H1 (cell line): Measurements from ENCODE around the gene IL19. TPM values are rescaled to one million over a fixed set of nuclear protein-coding genes. Genes with fewer than 3 reads are reported as not detected.

ENCODE experiments used
- NANOG ChIP-seq: IDR thresholded peaks from 2 replicates; pipeline ENCODE4 v1.6.1; 2011; ENCODE audit warnings: low read length, low read depth, mild to moderate bottlenecking, inconsistent platforms; ENCODE audit not compliant: insufficient read depth, poor library complexity, severe bottlenecking
- SRF ChIP-seq: IDR thresholded peaks from 2 replicates; pipeline ENCODE4 v1.6.1; 2011; ENCODE audit warnings: mild to moderate bottlenecking, low read depth, low read length, moderate library complexity
- polyA plus RNA-seq, 7 experiments: library from polyadenylated mRNA; depleted of rRNA in 3 of 7; stranded (reverse) in 5 of 7; unstranded in 2 of 7; fragments of >200 nt in 5 of 7; fragments of 200-250 nt in 2 of 7; gene quantifications; 1 replicate in 5 of 7; 2 replicates in 1 of 7; 4 replicates in 1 of 7; pipeline versions ENCODE4 v1.2.1 to v1.2.3, GENCODE V29; 2011 to 2013; ENCODE audit warnings: missing spikeins in 2 of 7, mixed read lengths in 2 of 7
- total RNA-seq: library from RNA; stranded (reverse); fragmentation: NEBNext Ultra II Directional; extraction: Animal tissue kit (Norgen Biotek cat#: 25700); gene quantifications from 2 replicates; pipeline ENCODE4 v1.2.1, GENCODE V29; 2021
- TF ChIP-seq, protein P1 (sequence below): fragments of 300-600 bp; sonication (generic); IDR thresholded peaks from 2 replicates; pipeline ENCODE4 v1.7.1; 2012; ENCODE audit warnings: low read length, moderate library complexity, mild to moderate bottlenecking, inconsistent platforms; ENCODE audit not compliant: insufficient replicate concordance

IL19 gene
- total and polyA plus RNA-seq, 2 of the 8 experiments (the other 6 are each of a cell fraction or from before 2014, with no cell fraction given), result not detected

DNA sequence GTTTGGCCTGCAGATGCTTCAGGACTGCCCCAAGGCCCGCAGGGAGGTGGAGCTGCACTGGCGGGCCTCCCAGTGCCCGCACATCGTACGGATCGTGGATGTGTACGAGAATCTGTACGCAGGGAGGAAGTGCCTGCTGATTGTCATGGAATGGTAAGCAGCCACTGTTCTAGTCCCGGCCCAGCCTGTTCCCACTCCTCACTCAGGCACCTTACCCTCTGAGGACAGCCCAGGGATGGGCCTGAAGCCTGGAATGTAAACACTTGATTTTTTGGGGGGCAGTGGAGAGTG, 41.9 kb upstream of the IL19 start (continued):
- TF ChIP-seq, protein P1, sequence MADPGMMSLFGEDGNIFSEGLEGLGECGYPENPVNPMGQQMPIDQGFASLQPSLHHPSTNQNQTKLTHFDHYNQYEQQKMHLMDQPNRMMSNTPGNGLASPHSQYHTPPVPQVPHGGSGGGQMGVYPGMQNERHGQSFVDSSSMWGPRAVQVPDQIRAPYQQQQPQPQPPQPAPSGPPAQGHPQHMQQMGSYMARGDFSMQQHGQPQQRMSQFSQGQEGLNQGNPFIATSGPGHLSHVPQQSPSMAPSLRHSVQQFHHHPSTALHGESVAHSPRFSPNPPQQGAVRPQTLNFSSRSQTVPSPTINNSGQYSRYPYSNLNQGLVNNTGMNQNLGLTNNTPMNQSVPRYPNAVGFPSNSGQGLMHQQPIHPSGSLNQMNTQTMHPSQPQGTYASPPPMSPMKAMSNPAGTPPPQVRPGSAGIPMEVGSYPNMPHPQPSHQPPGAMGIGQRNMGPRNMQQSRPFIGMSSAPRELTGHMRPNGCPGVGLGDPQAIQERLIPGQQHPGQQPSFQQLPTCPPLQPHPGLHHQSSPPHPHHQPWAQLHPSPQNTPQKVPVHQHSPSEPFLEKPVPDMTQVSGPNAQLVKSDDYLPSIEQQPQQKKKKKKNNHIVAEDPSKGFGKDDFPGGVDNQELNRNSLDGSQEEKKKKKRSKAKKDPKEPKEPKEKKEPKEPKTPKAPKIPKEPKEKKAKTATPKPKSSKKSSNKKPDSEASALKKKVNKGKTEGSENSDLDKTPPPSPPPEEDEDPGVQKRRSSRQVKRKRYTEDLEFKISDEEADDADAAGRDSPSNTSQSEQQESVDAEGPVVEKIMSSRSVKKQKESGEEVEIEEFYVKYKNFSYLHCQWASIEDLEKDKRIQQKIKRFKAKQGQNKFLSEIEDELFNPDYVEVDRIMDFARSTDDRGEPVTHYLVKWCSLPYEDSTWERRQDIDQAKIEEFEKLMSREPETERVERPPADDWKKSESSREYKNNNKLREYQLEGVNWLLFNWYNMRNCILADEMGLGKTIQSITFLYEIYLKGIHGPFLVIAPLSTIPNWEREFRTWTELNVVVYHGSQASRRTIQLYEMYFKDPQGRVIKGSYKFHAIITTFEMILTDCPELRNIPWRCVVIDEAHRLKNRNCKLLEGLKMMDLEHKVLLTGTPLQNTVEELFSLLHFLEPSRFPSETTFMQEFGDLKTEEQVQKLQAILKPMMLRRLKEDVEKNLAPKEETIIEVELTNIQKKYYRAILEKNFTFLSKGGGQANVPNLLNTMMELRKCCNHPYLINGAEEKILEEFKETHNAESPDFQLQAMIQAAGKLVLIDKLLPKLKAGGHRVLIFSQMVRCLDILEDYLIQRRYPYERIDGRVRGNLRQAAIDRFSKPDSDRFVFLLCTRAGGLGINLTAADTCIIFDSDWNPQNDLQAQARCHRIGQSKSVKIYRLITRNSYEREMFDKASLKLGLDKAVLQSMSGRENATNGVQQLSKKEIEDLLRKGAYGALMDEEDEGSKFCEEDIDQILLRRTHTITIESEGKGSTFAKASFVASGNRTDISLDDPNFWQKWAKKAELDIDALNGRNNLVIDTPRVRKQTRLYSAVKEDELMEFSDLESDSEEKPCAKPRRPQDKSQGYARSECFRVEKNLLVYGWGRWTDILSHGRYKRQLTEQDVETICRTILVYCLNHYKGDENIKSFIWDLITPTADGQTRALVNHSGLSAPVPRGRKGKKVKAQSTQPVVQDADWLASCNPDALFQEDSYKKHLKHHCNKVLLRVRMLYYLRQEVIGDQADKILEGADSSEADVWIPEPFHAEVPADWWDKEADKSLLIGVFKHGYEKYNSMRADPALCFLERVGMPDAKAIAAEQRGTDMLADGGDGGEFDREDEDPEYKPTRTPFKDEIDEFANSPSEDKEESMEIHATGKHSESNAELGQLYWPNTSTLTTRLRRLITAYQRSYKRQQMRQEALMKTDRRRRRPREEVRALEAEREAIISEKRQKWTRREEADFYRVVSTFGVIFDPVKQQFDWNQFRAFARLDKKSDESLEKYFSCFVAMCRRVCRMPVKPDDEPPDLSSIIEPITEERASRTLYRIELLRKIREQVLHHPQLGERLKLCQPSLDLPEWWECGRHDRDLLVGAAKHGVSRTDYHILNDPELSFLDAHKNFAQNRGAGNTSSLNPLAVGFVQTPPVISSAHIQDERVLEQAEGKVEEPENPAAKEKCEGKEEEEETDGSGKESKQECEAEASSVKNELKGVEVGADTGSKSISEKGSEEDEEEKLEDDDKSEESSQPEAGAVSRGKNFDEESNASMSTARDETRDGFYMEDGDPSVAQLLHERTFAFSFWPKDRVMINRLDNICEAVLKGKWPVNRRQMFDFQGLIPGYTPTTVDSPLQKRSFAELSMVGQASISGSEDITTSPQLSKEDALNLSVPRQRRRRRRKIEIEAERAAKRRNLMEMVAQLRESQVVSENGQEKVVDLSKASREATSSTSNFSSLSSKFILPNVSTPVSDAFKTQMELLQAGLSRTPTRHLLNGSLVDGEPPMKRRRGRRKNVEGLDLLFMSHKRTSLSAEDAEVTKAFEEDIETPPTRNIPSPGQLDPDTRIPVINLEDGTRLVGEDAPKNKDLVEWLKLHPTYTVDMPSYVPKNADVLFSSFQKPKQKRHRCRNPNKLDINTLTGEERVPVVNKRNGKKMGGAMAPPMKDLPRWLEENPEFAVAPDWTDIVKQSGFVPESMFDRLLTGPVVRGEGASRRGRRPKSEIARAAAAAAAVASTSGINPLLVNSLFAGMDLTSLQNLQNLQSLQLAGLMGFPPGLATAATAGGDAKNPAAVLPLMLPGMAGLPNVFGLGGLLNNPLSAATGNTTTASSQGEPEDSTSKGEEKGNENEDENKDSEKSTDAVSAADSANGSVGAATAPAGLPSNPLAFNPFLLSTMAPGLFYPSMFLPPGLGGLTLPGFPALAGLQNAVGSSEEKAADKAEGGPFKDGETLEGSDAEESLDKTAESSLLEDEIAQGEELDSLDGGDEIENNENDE, result no peak
- TF ChIP-seq NANOG (no peak), SRF (no peak)
